Thyroid gland (tissue), 4 donors: ENCODE measurements around the gene CALCOCO2.

Source experiments
- POLR2A ChIP-seq, 2 donors: fragments of 450-650 bp; IDR thresholded peaks; one replicate each; pipeline ENCODE4 v1.6.1; 2017; ENCODE audit warnings: antibody characterized with exemption in 2 of 2, mild to moderate bottlenecking in 2 of 2, moderate library complexity in 1 of 2
- TF ChIP-seq, protein P1 (sequence below), 6 experiments: fragments of 200-600 bp in 3 of 6; fragments of 450-650 bp in 3 of 6; sonication (generic) in 3 of 6; IDR thresholded peaks; one replicate each; pipeline ENCODE4 v1.5.1; 2016 to 2019; ENCODE audit warnings: antibody characterized with exemption in 6 of 6, mild to moderate bottlenecking in 2 of 6, inconsistent platforms in 1 of 6, moderate library complexity in 1 of 6

DNA sequence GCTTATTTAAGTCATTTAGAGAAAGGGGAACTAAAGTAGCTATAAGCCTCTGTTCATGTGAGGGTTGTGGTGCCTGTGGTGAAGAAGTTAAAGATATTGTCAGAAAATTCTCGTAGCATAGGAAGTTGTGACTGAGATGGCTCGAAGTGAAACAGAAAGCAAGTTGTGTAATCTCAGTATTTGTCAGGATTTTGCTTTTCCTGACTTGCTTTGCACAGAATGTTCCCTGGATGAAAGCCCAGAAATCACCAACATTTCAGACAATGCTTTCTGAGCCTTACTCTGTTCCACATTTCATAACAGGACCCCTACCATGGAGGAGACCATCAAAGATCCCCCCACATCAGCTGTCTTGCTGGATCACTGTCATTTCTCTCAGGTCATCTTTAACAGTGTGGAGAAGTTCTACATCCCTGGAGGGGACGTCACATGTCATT lies 10.6 kb downstream of the CALCOCO2 start:
- TF ChIP-seq, protein P1, sequence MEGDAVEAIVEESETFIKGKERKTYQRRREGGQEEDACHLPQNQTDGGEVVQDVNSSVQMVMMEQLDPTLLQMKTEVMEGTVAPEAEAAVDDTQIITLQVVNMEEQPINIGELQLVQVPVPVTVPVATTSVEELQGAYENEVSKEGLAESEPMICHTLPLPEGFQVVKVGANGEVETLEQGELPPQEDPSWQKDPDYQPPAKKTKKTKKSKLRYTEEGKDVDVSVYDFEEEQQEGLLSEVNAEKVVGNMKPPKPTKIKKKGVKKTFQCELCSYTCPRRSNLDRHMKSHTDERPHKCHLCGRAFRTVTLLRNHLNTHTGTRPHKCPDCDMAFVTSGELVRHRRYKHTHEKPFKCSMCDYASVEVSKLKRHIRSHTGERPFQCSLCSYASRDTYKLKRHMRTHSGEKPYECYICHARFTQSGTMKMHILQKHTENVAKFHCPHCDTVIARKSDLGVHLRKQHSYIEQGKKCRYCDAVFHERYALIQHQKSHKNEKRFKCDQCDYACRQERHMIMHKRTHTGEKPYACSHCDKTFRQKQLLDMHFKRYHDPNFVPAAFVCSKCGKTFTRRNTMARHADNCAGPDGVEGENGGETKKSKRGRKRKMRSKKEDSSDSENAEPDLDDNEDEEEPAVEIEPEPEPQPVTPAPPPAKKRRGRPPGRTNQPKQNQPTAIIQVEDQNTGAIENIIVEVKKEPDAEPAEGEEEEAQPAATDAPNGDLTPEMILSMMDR (IDR thresholded peaks at IDR 0.05) = no peak
- peak in 1 of 2 donors; percentile 41 for TF ChIP-seq POLR2A (IDR thresholded peaks at IDR 0.05)
